Testis (tissue), 3 donors: ENCODE data around the gene DUSP28. TPM values are rescaled to one million over a fixed set of nuclear protein-coding genes. Genes with fewer than 3 reads are reported as not detected.

ENCODE experiments used
- DNase-seq: peaks from one replicate; pipeline ENCODE4 v3.0.0-alpha.2; 2019
- H3K27ac ChIP-seq, 2 donors: fragments of 200-600 bp; sonication (generic); one replicate each; pipeline ENCODE4 v1.5.1; 2019
- H3K27me3 ChIP-seq: fragments of 200-600 bp; sonication (generic); one replicate; pipeline ENCODE4 v1.5.1; 2019
- H3K36me3 ChIP-seq: fragments of 200-600 bp; sonication (generic); one replicate; pipeline ENCODE4 v1.5.1; 2017; ENCODE audit warnings: low read depth; ENCODE audit errors: missing control alignments
- H3K4me1 ChIP-seq: fragments of 200-600 bp; sonication (generic); one replicate; pipeline ENCODE4 v1.5.1; 2019
- H3K4me3 ChIP-seq, 2 donors: fragments of 200-600 bp; sonication (generic); one replicate each; pipeline ENCODE4 v1.5.1; 2017 to 2019
- H3K9me3 ChIP-seq: fragments of 200-600 bp; sonication (generic); one replicate; pipeline ENCODE4 v1.5.1; 2017
- CTCF ChIP-seq, 3 experiments: fragments of 450-650 bp in 2 of 3; fragments of 200-600 bp in 1 of 3; sonication (generic) in 1 of 3; IDR thresholded peaks; one replicate each; pipeline ENCODE4 v1.5.1; 2016 to 2019; ENCODE audit warnings: antibody characterized with exemption in 3 of 3, mild to moderate bottlenecking in 2 of 3, moderate library complexity in 1 of 3
- POLR2A ChIP-seq: fragments of 450-650 bp; IDR thresholded peaks from one replicate; pipeline ENCODE4 v1.6.1; 2017; ENCODE audit warnings: antibody characterized with exemption, mild to moderate bottlenecking, moderate library complexity
- WGBS, 2 donors: methylation state at CpG; one replicate each; pipeline ENCODE4 v1.1.5; 2018; 5-methylcytosine and 5-hydroxymethylcytosine counted together
- intact Hi-C: fragments of 100-400 bp; cut with DNase I; formaldehyde crosslinking; loops from one replicate; pipeline ENCODE4 v1.15.1; 2023; ENCODE audit warnings: low total_unique reads
- polyA plus RNA-seq: library from polyadenylated mRNA; stranded (reverse); fragments of 350-450 nt; fragmentation: Illumina TruSeq; extraction: RNeasy Lipid Tissue Mini Kit (QIAGEN cat#74804); gene quantifications from one replicate; pipeline ENCODE4 v1.2.3, GENCODE V29; 2014; ENCODE audit warnings: low read depth, low replicate concordance; ENCODE audit not compliant: insufficient read depth
- total RNA-seq, 2 donors: library from RNA; depleted of rRNA; stranded (reverse); fragments of >200 nt; gene quantifications; one replicate each; pipeline ENCODE4 v1.2.3, GENCODE V29; 2016

Gene DUSP28
- total and polyA plus RNA-seq, 3 donors from 2014 or later = 19.3 to 37.6 (median 24.7) TPM

DNA sequence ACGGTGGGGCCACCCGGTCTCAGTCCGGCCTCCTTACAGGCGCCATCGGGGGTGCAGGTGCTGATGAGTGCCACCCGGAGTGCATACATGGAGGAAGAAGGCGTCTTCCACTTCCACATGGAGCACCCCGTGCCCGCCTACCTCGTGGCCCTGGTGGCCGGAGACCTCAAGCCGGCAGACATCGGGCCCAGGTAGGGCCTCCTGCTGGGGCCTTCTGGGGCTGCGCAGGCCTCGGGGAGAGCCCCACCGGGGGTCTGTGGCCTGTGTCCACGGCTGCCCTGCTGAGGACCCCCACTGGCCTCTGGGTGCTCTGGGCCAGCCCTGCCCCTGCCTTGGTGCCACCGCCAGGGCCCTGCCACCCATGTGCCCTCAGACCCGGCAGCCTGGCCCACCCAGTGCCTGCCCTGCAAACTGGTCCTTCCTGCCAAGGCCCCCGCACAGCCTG, 12.9 kb downstream of the DUSP28 start:
- H3K4me1 ChIP-seq = peaks cover 14% of the 10 kb centered on the region
- no peaks in the 10 kb centered on the region for H3K36me3 ChIP-seq
- 80 to 90% methylated on average over 2 to 20 of the region's 20 CpGs for WGBS, 2 donors
- no peaks in the 10 kb centered on the region for H3K27me3 ChIP-seq
- intact Hi-C loops = no loop called here
- no peak for DNase-seq
- H3K4me3 ChIP-seq = no peak overlapping the region
- no peak for TF ChIP-seq POLR2A
- no peak for TF ChIP-seq CTCF (IDR thresholded peaks at IDR 0.05)
- H3K27ac ChIP-seq = no peak overlapping the region
- H3K9me3 ChIP-seq = no peaks in the 10 kb centered on the region

- Histone ChIP-seq H3K4me1 (peaks cover 14% of the 10 kb centered on the region), H3K4me3 (no peak overlapping the region), H3K36me3 (no peaks in the 10 kb centered on the region), H3K27me3 (no peaks in the 10 kb centered on the region), H3K27ac (no peak overlapping the region), H3K9me3 (no peaks in the 10 kb centered on the region)
- TF ChIP-seq CTCF (IDR thresholded peaks at IDR 0.05) (no peak), POLR2A (no peak)
- 90 to 91% methylated on average over 22 to 37 of the region's 37 CpGs for WGBS, 2 donors
- no peak for DNase-seq
- intact Hi-C loops = no loop called here
Measured at GRCh38 chr2:240573516-240574385, 13.6 kb downstream of the DUSP28 start.

DNA sequence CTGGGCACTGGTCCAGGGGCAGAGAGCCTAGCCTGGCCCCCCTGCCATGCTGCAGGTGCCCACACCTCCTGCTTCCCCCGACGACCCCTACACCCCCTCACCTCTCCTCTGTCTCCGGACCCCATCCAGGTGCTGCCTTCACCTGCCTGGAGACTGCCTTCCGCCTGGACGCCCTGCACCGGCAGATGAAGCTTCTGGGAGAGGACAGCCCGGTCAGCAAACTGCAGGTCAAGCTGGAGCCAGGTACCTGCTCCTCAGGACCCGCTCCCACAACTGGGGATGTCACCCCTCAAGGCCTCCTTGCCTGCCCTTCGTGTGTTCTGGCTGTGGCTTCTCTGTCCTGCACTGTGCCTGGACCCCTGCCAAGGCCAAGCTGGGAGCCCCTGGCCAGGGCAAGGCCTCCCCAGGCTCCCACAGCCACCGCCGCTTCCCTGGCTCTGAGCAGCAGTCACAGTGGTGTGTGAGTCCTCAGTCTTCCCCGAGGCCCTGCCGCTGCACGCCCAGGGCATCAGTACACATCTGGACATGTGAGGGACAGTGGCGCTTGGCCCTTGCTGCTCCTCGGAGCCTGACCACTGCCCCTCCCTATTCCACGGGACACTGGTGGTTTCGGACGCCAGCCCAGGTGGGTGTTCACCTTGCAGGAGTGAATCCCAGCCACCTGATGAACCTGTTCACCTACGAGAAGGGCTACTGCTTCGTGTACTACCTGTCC, 14.4 kb downstream of the DUSP28 start:
- DNase-seq = no peak
- WGBS, 2 donors = 87 to 91% methylated on average over 11 to 21 of the region's 21 CpGs
- TF ChIP-seq POLR2A = no peak
- TF ChIP-seq CTCF (IDR thresholded peaks at IDR 0.05) = no peak
- no peaks in the 10 kb centered on the region for H3K9me3 ChIP-seq
- intact Hi-C loops = no loop called here
- no peak overlapping the region for H3K27ac ChIP-seq
- H3K4me3 ChIP-seq = no peak overlapping the region
- peaks cover 8% of the 10 kb centered on the region for H3K4me1 ChIP-seq
- H3K36me3 ChIP-seq = no peaks in the 10 kb centered on the region
- H3K27me3 ChIP-seq = no peaks in the 10 kb centered on the region

- no peak overlapping the region for H3K27ac ChIP-seq
- H3K9me3 ChIP-seq = no peaks in the 10 kb centered on the region
- WGBS, 2 donors = 81 to 85% methylated on average over 6 to 23 of the region's 23 CpGs
- H3K4me1 ChIP-seq = peaks cover 5% of the 10 kb centered on the region
- H3K36me3 ChIP-seq = no peaks in the 10 kb centered on the region
- no peak for TF ChIP-seq CTCF (IDR thresholded peaks at IDR 0.05)
- no peak for TF ChIP-seq POLR2A
- intact Hi-C loops = no loop called here
- H3K27me3 ChIP-seq = no peaks in the 10 kb centered on the region
- H3K4me3 ChIP-seq = no peak overlapping the region
- no peak for DNase-seq
Measured at GRCh38 chr2:240575101-240575965, 15.2 kb downstream of the DUSP28 start.
